Testis (tissue), 2 donors: ENCODE measurements around the gene PPM1E.

Experiments
- CTCF ChIP-seq, 3 experiments: fragments of 450-650 bp in 2 of 3; fragments of 200-600 bp in 1 of 3; sonication (generic) in 1 of 3; IDR thresholded peaks; one replicate each; pipeline ENCODE4 v1.5.1; 2016 to 2019; ENCODE audit warnings: antibody characterized with exemption in 3 of 3, mild to moderate bottlenecking in 2 of 3, moderate library complexity in 1 of 3
- POLR2A ChIP-seq: fragments of 450-650 bp; IDR thresholded peaks from one replicate; pipeline ENCODE4 v1.6.1; 2017; ENCODE audit warnings: antibody characterized with exemption, mild to moderate bottlenecking, moderate library complexity

- TF ChIP-seq CTCF (IDR thresholded peaks at IDR 0.05), result no peak
- no peak for TF ChIP-seq POLR2A
Observed at GRCh38 chr17:58999500-58999899, 243.8 kb downstream of the PPM1E start.
